ENCODE measurements around the gene LYL1. TPM values are rescaled to one million over a fixed set of nuclear protein-coding genes. Genes with fewer than 3 reads are reported as not detected.

LYL1 gene
- total and polyA plus RNA-seq, 2 of the 13 experiments (the other 11 are each of a cell fraction or from before 2014, with no cell fraction given): 0.75 to 0.92 TPM

GRCh38 chr19:13066933-13067807 lies 35.5 kb downstream of the LYL1 start:
- Histone ChIP-seq H3K9ac (ENCODE audit: insufficient read depth, low read depth, low read length) (no peak overlapping the region), H3K36me3 (replicated peaks in 1 of 2; ENCODE audit: control insufficient read depth in 1 of 2, insufficient read depth in 2 of 2, low read length in 2 of 2) (peaks cover 0 to 3% of the 10 kb centered on the region in 2 experiments; a peak in 3 of 5 replicates), H3K4me2 (ENCODE audit: low read depth, low read length) (no peak overlapping the region), H4K20me1 (ENCODE audit: insufficient read depth, low read length) (no peaks in the 10 kb centered on the region), H3K79me2 (ENCODE audit: insufficient read depth, low read length) (peaks cover 6% of the 10 kb centered on the region), H3K4me3 (replicated peaks in 1 of 3; ENCODE audit: insufficient read depth in 1 of 3, low read depth in 2 of 3, low read length in 3 of 3) (no peak overlapping the region), H3K4me1 (ENCODE audit: insufficient read depth, low read length) (peaks cover 26% of the 10 kb centered on the region), H2AFZ (ENCODE audit: low read length) (no peak overlapping the region), H3K9me3 (ENCODE audit: low read length) (no peaks in the 10 kb centered on the region), H3K27ac (ENCODE audit: extremely low read length, insufficient read depth, low read length) (no peak overlapping the region), H3K27me3 (ENCODE audit: control insufficient read depth in 1 of 2, insufficient read depth in 2 of 2, low read length in 2 of 2) (no peaks in the 10 kb centered on the region)
- WGBS (ENCODE audit: low lambda C conversion rate): 90% methylated on average over 15 of the region's 17 CpGs
- CTCF ChIA-PET (ENCODE audit: low intra/inter-chr PET ratio, low total read pairs): no interaction called here
- in situ Hi-C loops (cut with HindIII; ENCODE audit: extremely low pct_ligation_motif_present, low pct_unique_long_range_greater_than_20kb): no loop called here
- TF ChIP-seq PATZ1 (CRISPR knock-in tag; IDR thresholded peaks at IDR 0.05) (0 out of 2 replicates have a peak, but pooled peaks have one; percentile 12), CHD4 (IDR thresholded peaks at IDR 0.05; ENCODE audit: borderline replicate concordance, low read length) (no peak)
- POLR2A ChIA-PET: no interaction called here
- DNase-seq (ENCODE audit: low spot score) (no peak), ATAC-seq (no peak), FAIRE-seq (no peak)
- BruUV-seq (replicated peaks): no TSS peak
- intact Hi-C loops (cut with micrococcal nuclease; ENCODE audit: unreplicated experiment): no loop called here

GRCh38 chr19:13066226-13066625 lies 36.4 kb downstream of the LYL1 start:
- in situ Hi-C loops (cut with HindIII; ENCODE audit: extremely low pct_ligation_motif_present, low pct_unique_long_range_greater_than_20kb) (no loop called here), intact Hi-C loops (cut with micrococcal nuclease; ENCODE audit: unreplicated experiment) (no loop called here)
- FAIRE-seq (no peak), ATAC-seq (no peak), DNase-seq (ENCODE audit: low spot score) (no peak)
- H2AFZ ChIP-seq (ENCODE audit: low read length): no peak overlapping the region
- H4K20me1 ChIP-seq (ENCODE audit: insufficient read depth, low read length): no peaks in the 10 kb centered on the region
- H3K79me2 ChIP-seq (ENCODE audit: insufficient read depth, low read length): peaks cover 12% of the 10 kb centered on the region
- H3K4me2 ChIP-seq (ENCODE audit: low read depth, low read length): no peak overlapping the region
- H3K9me3 ChIP-seq (ENCODE audit: low read length): no peaks in the 10 kb centered on the region
- WGBS (ENCODE audit: low lambda C conversion rate): 93% methylated on average over 5 of the region's 5 CpGs
- H3K9ac ChIP-seq (ENCODE audit: insufficient read depth, low read depth, low read length): no peak overlapping the region
- ChIA-PET POLR2A (no interaction called here), CTCF (ENCODE audit: low intra/inter-chr PET ratio, low total read pairs) (no interaction called here)
- H3K27me3 ChIP-seq (ENCODE audit: control insufficient read depth in 1 of 2, insufficient read depth in 2 of 2, low read length in 2 of 2): no peaks in the 10 kb centered on the region
- no peak overlapping the region for H3K27ac ChIP-seq (ENCODE audit: extremely low read length, insufficient read depth, low read length)
- no TSS peak for BruUV-seq (replicated peaks)
- H3K36me3 ChIP-seq (replicated peaks in 1 of 2; ENCODE audit: control insufficient read depth in 1 of 2, insufficient read depth in 2 of 2, low read length in 2 of 2): peaks cover 0 to 3% of the 10 kb centered on the region in 2 experiments; a peak in 3 of 5 replicates
- no peak overlapping the region for H3K4me3 ChIP-seq (replicated peaks in 1 of 3; ENCODE audit: insufficient read depth in 1 of 3, low read depth in 2 of 3, low read length in 3 of 3)
- H3K4me1 ChIP-seq (ENCODE audit: insufficient read depth, low read length): peaks cover 35% of the 10 kb centered on the region
- TF ChIP-seq YY1 (IDR thresholded peaks at IDR 0.05; ENCODE audit: insufficient read depth, insufficient replicate concordance, low read depth, low read length): no peak
- no peak for TF ChIP-seq CHCHD3 (CRISPR knock-in tag; IDR thresholded peaks at IDR 0.05)
- TF ChIP-seq PHF5A (CRISPR knock-in tag; IDR thresholded peaks at IDR 0.05; ENCODE audit: low read depth, unreplicated experiment): no peak
- no peak for TF ChIP-seq TBP (CRISPR knock-in tag; IDR thresholded peaks at IDR 0.05)
- no peak for TF ChIP-seq AGO2 (optimal IDR thresholded peaks at IDR 0.05; ENCODE audit: low read depth, low read length)
- no peak for TF ChIP-seq ZBTB7A (CRISPR knock-in tag; IDR thresholded peaks at IDR 0.05)
- no peak for TF ChIP-seq ZBTB8A (CRISPR knock-in tag; IDR thresholded peaks at IDR 0.05; ENCODE audit: borderline replicate concordance, low read depth)
- TF ChIP-seq ZNF780A (CRISPR knock-in tag; IDR thresholded peaks at IDR 0.05): no peak
- no peak for TF ChIP-seq JARID2 (CRISPR knock-in tag; IDR thresholded peaks at IDR 0.05; ENCODE audit: insufficient replicate concordance)
- TF ChIP-seq SMARCC2 (IDR thresholded peaks at IDR 0.05): no peak
- no peak for TF ChIP-seq ZIK1 (CRISPR knock-in tag; IDR thresholded peaks at IDR 0.05; ENCODE audit: borderline replicate concordance, low read depth)
- no peak for TF ChIP-seq NCOA2 (CRISPR knock-in tag; IDR thresholded peaks at IDR 0.05)
- no peak for TF ChIP-seq ZBTB21 (CRISPR knock-in tag; IDR thresholded peaks at IDR 0.05)
